T47D (cell line): ENCODE data around the gene SLC38A9.

Experiments used
- DNase-seq, 2 experiments: peaks; one replicate each; pipeline versions ENCODE4 v3.0.0 to v3.0.0-alpha.2; 2011 to 2012; ENCODE audit warnings: low read depth in 1 of 2, low spot score in 1 of 2
- JUND ChIP-seq: IDR thresholded peaks from 2 replicates; pipeline ENCODE4 v1.6.1; 2012; ENCODE audit warnings: low read depth
- in situ Hi-C: cut with HindIII; loops from 2 replicates; pipeline ENCODE4 v1.10.0; 2016; ENCODE audit warnings: low sequenced_read_pairs, low pct_unique_long_range_greater_than_20kb

The SLC38A9 gene

GRCh38 chr5:55597014-55597981 is 114.8 kb downstream of the SLC38A9 start:
- TF ChIP-seq JUND, result no peak
- in situ Hi-C loops, result no loop called here
- no peak for DNase-seq

GRCh38 chr5:55594671-55595070 is 117.5 kb downstream of the SLC38A9 start:
- in situ Hi-C loops, result no loop called here
- DNase-seq, result no peak
- TF ChIP-seq JUND, result no peak

- peak in 1 of 2 experiments; percentile 52 for DNase-seq
- in situ Hi-C loops, result no loop called here
- TF ChIP-seq JUND, result no peak
Measured at GRCh38 chr5:55593115-55593472, 119.0 kb downstream of the SLC38A9 start.

GRCh38 chr5:55592388-55593114 is 119.6 kb downstream of the SLC38A9 start:
- DNase-seq, result no peak
- TF ChIP-seq JUND, result no peak
- in situ Hi-C loops, result no loop called here

- no peak for DNase-seq
- in situ Hi-C loops, result no loop called here
- TF ChIP-seq JUND, result no peak
Measured at GRCh38 chr5:55591686-55592085, 120.4 kb downstream of the SLC38A9 start.

- in situ Hi-C loops, result no loop called here
- TF ChIP-seq JUND, result no peak
- no peak for DNase-seq
Measured at GRCh38 chr5:55585206-55585610, 126.9 kb downstream of the SLC38A9 start.

GRCh38 chr5:55584398-55585205 is 127.5 kb downstream of the SLC38A9 start:
- no peak for TF ChIP-seq JUND
- no peak for DNase-seq
- in situ Hi-C loops, result no loop called here

- no peak for DNase-seq
- no peak for TF ChIP-seq JUND
- in situ Hi-C loops, result no loop called here
Measured at GRCh38 chr5:55583578-55583977, 128.5 kb downstream of the SLC38A9 start.

GRCh38 chr5:55582256-55582655 is 129.9 kb downstream of the SLC38A9 start:
- no peak for TF ChIP-seq JUND
- no peak for DNase-seq
- in situ Hi-C loops, result no loop called here

- no peak for DNase-seq
- TF ChIP-seq JUND, result no peak
- in situ Hi-C loops, result no loop called here
Measured at GRCh38 chr5:55580042-55580441, 132.1 kb downstream of the SLC38A9 start.

GRCh38 chr5:55578771-55579170 is 133.4 kb downstream of the SLC38A9 start:
- no peak for DNase-seq
- TF ChIP-seq JUND, result no peak
- in situ Hi-C loops, result no loop called here

- in situ Hi-C loops, result no loop called here
- no peak for DNase-seq
- TF ChIP-seq JUND, result no peak
Measured at GRCh38 chr5:55577353-55578060, 134.6 kb downstream of the SLC38A9 start.
